GM23338 (cell line): ENCODE measurements around the gene JUNB.

Experiments used
- CREB1 ChIP-seq: fragments of 250-450 bp; sonication (Bioruptor Pico); IDR thresholded peaks from 2 replicates; pipeline ENCODE4 v1.5.0; 2020; ENCODE audit warnings: low read depth, mild to moderate bottlenecking, moderate library complexity
- CTCF ChIP-seq, 2 experiments: fragments of 200-600 bp in 1 of 2; sonication (generic) in 1 of 2; conservative IDR thresholded peaks; 2 replicates each; pipeline versions ENCODE4 v1.5.1 to v1.6.1; 2016 to 2017; ENCODE audit warnings: antibody characterized with exemption in 2 of 2, low read depth in 2 of 2, mild to moderate bottlenecking in 2 of 2, moderate library complexity in 1 of 2
- EZH2 ChIP-seq: fragments of 200-600 bp; sonication (generic); IDR thresholded peaks from one replicate; pipeline ENCODE4 v1.8.0; 2017; ENCODE audit warnings: antibody characterized with exemption, mild to moderate bottlenecking, low read depth; ENCODE audit not compliant: unreplicated experiment
- EZH2phosphoT487 ChIP-seq: fragments of 200-600 bp; sonication (generic); IDR thresholded peaks from one replicate; pipeline ENCODE4 v1.8.1; 2018; ENCODE audit warnings: antibody characterized with exemption; ENCODE audit not compliant: unreplicated experiment
- REST ChIP-seq: IDR thresholded peaks from one replicate; pipeline ENCODE4 v1.6.1; 2018; ENCODE audit warnings: antibody characterized with exemption; ENCODE audit not compliant: unreplicated experiment

- TF ChIP-seq CTCF (conservative IDR thresholded peaks at IDR 0.05; ENCODE audit: low read depth in 2 of 2): no peak
- no peak for TF ChIP-seq EZH2phosphoT487
- TF ChIP-seq EZH2: no peak
- TF ChIP-seq CREB1: no peak
- TF ChIP-seq REST: no peak
These were observed 45.9 kb downstream of the JUNB start for GRCh38 chr19:12837225-12837624.
